GM21423 (cell line): ENCODE results near the gene LAMA5.

ENCODE experiments used
- ATAC-seq: cut with Tn5 transposase; IDR thresholded peaks from one replicate; pipeline ENCODE4 v1.9.1; 2021; ENCODE audit warnings: mild to moderate bottlenecking, moderate library complexity; ENCODE audit not compliant: unreplicated experiment

Gene LAMA5

DNA sequence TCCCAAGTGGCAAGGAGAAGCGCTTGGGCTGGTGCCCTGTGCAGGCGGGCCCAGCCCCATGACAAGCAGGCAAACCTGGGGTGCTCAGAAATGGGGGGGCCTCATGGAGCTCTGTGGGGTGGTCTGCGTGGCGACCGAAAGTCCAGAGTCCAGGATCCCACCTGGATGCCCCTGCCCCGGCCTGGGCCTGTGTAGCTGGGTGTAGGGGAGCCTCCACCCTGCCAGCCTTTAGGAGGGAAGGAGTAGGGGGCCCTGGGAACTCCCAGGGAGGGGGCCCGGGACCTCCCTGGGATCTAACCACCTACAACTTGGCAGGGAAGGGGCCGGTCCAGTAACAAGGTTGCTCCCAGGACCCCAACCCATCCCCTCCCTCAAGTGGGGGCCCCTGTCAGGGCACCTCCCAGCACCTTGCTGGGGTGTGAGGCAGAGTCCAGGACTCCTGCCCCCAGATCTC, 4.5 kb upstream of the LAMA5 start:
- ATAC-seq, result no peak

DNA sequence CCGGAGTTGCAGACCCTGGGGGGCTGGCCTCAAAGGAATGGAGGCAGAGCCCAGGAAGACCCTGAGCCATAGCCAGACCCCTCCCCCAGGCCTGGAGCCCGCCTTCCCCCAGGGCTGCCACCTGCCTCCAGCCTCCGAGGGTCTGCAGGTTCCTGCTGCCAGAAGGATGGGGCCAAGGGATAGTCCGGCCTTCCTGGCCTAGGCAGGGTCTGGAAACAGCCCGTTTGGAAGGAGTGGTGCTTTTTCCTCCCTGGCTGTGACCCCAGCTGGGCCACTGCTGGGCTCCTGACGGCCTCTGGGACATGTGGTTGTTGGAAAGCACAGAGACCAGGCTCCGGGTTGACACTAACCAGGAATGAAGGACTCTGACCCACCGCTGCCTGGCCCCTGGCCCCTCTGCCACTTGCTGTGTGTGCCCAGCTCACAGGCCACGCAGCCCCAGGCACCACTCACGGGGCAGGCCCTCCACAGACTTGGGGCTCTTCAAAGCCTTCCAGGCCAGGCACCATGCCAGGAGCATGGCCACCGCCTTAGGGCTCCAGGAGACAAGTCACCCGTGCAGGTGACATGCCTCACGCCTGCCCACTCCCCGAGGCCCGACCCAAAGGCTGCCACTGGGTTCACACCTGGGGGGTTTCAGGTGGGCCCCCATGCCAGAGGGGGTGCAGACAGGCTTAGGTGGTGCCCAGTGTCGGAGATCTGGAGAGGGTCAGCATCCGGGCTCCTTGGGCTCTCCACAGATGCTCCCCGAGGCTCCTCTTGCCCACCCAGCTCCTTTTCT, 3.9 kb upstream of the LAMA5 start:
- no peak for ATAC-seq

DNA sequence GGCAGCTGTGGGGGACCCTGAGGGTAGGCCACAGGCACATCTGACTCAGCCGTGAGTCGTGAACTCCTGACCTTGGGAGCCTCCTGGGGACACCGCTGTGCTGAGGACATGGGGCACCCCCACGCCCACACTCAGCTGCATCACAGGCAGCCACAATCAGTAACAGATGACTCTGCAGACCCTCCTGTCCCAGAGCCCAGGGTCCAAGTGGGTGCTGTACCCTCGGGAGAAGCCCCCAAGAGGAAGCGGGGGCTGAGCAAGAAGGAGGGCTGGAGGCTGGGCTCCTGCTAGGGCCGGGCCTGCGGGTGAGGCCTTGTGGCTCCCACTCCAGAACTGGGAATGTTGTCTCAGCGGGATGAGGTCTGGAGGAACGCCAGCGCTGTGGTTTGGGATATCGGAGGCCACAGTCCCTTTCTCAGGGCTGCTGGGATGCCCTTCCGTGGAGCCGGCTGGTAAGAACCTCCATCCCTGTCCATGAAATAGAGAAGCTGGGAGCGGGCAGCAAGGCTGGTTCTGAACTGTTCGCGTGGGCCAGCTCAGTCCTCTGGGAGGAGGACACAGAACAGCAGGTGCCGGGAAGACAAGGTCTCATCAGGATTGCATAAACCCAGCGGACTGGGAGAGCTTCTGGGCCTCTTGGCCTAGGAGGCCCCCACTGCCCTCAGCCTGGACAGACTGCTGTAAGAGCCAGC, 3.1 kb upstream of the LAMA5 start:
- ATAC-seq, result no peak

DNA sequence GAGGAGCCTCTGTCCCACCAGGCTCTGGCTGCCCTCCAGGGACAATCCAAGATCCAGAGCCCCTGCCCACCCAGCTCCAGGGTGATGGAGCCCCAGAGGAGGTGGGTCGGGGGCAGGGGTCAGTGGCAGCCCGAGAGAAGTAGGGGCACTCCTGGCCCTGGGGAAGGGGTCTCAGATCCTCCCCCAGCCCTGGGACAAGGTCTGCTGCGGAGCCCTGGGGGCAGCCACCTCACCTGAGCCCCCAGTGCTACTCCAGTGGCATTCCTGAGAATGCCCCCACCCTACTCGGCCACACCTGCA, 2.7 kb upstream of the LAMA5 start:
- ATAC-seq, result no peak

DNA sequence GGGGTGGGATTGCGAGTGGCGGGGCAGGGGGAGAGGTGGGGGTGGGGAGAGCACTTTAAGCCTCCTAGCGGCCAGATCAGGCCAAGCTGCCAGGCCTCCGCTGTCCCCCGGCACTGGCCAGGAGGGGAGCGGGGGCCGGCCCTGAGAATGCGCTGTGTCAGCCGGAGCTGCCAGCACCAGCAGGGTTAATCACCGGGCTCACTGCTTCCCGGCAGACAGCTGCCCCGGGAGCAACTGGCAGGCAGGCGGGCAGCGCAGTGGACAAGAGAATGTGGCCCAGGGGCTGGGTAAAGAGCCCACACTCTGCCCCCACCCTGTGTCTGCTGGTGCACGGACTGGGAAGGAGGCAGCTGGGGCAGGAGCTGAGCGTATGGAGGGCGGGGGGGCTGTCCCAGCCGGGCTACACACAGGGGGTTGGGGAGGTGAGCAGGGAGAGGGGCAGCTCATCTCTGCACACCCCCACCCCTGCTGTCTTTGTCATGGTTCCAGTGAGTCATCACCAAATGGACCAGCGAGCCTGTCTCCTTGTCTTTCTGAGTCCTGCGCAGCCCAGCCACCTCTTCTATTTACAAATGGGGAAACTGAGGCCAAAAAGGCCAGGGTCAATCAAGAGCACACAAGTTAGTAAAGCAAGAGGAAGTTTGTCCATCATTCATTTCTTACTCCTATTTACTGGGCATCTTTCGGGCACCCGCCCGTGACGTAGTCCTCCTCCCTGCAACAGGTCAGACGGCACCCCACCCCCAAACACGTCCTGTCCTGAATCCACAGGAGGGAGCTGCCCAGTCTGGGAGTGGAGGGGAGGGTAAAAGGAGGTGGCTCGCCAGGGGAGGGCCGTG, 2.1 kb upstream of the LAMA5 start:
- no peak for ATAC-seq

DNA sequence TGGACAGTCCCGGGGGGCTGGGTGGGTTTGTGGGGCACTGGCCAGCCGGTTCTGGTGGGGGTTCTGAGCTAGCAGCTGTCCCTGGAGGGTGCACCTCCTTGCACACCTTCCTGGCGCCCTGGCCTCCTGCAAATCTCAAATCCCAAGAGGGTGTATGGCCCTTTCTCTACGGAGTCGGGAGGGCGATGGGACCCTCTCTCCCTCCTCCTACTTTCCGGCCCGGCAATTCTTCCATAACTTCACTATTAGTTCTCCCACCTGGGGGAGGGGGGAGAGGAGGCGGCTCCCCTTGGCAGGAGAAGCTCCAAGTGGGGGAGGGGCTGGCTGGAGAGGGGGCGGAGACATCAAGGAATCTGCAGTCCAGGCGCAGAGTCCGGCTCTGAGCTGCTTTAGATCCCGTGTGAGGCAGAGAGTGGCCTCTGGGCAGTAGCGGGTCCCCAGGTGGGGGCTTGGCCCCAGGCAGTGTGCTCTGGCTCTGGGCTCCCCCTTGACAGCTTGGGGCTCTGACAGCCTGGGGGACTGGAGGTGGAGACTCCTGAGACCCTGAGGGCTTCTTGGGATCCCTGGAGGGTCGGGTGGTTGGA, 1.4 kb upstream of the LAMA5 start:
- ATAC-seq, result no peak

DNA sequence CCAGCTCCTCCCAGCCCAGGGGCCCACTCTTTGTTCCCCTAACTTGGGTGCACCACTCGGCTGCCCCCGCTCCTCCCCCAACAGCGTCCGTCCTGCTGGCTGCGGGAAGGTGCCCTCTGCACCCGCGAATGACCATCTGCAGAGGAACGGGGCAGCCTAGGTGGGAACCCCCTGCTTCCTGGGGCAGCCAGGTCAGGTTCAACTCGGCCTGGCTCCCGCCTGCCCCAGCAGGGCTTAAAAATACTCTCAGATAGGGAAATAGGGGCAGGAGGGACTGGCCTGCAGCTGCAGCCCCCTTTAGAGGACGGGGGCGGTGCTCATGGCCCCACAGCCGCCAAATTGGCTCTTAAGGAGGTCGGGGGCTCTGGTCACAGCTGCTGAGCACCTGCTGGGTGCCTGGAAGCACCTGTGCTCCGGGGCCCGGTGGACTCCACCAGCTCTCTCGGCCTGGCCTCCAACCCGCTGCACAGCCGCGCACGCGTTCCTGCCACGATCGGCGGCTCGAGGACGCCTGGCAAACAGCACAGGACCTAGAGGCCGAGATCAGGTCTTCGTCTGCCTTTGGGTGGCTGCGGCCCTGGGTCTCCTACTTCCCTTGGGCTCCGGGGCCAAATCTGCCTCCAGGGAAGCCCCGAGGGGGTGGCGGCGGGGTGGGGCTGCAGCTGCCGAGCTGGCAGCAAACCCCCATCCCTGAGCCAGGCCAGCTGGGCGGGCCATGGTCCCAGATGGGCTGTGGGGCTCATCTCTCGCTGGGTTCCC, 700 bp upstream of the LAMA5 start:
- ATAC-seq, result no peak

DNA sequence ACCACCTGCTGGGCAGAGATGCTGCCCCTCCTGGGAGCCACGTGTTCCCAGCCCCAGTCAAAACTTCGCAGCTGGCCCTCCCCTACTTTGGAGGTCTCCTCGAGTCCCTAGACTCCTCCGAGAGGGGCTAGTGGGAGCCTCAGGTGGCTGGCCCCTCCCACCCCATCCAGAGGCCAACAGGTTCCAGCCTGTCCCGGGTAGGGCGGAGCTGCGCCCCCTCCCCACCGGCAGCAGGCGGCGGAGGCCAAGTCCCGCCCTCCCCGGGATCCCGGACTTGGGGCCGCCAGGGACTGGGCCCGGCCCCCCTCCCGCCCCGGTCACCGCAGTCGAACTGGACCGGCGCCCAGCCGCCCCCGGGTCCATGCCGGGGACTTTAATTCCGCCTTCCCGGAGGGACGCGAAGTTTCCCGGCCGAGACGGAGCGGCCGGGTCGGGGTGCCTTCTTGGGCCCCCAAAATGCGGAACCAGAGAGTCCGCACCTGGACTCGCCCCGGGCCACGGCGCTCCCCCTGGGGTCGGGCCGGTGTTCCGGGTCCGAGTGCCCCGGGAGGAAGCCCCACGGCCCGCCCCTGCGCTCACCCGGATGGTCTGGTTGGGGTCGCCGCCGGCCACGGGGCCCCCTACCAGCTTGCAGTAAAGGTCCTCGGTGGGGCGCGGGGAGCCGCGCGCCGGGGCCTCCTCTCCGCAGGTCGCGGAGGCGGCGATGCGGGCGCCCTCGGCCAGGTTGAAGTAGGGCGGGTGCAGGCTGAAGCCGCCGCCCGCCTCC, 559 bp downstream of the LAMA5 start:
- no peak for ATAC-seq

DNA sequence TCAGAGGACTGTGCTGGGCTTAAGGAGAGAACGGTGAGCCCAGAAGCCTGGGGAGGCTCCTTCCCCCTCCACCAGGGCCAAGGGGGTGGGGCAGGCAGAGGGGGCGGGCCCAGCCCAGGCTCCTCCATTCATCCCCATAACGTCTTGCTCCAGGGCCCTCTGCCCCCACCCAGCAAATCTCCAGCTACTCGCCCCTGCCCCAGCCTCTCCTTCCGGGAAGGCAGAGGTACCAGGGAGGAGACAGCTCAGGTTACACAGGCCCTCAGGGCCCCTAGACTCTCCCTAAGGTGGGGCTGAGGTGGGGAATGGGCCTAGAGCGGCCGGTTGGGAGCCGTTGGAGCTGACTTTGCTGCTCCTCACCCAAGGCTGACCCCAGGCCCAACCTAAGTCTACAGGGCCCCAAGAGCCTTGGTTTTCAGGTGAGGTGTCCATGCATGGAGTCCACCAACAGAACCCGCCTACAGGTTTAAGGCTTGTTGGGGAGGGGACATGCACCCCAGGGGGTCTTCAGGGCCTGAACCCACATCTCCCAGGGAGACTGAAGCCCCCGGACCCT, 1.2 kb downstream of the LAMA5 start:
- no peak for ATAC-seq

DNA sequence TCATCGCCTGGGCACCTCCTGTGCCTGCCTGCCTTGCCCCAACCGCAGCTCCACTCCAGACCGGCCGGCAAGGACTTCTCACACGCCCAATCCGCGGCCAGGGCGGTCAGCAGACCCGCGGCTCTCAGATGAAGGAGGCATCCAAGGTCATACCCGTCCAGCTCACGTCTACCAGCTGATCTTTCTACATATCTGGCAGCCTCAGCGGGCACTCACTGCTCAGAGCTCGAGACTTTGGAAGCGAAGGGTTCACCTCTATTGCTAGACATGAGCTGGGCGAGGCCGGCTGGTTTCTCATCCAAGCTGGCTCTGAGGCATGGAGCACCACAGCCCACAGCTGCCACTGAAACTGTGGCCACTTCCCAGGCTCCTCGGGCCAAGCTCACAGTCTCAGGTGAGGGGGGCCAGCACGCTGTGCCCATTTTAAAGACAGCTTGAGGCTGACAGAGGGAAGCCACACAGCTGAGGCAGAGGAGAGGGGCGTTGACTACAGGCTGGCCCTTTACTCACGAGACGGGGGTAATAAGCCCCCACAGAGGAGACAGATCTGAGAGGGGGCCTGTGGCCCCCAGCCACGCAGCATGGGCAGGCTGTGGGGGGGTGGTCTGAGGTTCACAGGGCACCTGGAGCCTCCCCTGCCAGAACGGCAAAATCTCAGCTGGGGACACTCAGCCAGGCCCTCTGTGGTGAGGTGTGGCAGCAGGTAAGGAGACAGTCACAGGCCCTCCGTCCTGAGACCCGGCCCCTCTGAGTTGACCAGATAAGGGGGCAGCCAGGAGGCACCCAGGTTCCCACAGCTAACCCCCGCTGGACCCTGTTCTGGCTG, 2.0 kb downstream of the LAMA5 start:
- no peak for ATAC-seq

DNA sequence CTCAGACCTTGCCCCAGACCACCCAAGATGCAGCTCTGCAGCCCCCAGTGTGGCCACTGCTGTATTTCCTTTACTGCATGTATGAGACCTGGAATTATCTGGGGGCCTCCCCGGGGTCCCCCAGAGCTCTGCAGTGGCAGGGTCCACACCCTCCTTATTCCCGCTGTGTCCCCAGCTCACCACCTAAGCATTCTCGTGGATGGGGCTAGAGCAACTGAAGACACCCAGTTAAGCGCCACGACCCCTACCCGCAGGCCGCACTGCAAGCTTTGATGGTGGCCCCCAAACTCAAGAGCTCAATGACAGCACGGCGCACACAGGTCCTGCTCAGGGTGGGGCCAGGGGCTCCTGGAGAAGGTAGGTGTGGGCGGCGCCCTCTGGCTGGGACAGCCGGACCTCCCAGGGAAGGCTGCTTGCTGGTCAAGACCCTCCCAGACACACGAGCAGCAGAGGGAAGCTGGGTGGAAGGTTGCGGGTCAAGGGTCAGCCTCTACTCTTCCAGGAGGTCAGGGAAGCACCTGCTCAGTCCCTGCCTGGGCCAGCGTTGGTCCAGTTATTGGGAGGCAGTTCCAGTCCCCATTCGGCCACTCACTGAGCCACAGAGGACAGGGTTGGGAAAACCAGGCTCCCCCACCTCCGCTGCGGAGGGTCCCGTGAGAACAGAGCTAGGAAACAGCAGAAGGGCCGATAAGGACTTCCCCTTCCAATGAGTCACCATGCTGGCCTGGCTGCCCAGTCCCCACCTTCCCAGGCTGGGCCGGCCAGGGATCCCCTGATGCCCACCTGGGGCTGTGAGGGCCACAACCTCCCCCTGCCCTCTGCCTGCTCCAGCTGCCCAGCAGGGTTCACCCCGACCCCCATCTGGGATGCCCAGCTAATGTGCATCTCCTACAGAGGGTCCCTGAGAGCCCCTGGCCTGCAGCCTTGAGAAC, 2.9 kb downstream of the LAMA5 start:
- no peak for ATAC-seq

DNA sequence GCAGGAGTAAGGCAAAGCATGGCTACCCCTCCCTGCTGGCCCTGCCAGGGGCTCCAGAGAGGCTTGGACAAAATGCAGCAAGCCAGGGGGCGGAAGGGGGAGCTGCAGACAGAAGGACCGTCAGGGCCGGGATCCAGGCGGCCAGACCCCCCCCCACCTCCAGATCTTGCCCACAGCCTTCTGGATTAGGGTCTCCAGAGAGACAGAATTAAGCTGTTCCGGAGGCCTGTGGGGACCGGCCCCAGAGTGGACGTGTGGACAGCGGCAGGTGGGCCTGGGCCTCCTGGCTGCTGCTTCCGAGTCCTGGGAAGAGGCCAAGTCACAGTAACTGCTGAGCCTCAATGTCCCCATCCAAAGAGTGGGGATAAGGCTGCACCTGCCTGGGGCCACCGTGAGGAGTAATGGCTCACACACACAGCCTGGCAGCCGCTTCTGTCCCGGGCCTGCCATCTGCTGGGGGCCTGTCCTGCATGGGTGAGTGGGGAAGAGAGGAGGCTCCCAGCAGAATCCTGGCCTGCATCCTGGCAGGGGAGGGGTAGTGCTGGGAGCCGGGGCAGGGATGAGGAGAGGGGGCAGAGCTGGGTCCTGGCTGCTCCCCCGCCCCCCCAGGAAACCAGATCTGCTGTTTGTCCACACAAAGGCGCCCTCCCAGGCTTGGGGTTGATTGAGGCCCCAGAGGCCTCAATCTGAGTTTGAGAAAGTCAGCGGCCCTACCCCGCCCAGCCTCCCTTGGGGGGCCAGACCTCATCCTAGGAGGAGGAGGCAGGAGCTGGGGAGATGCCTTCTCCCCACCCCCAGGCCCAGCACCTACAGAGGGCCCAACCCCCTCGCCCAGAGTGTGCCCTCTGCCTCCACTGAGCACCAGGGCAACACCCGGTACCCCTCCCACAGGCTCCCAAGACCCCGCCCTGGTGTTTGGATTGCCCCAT, 3.9 kb downstream of the LAMA5 start:
- ATAC-seq, result no peak

DNA sequence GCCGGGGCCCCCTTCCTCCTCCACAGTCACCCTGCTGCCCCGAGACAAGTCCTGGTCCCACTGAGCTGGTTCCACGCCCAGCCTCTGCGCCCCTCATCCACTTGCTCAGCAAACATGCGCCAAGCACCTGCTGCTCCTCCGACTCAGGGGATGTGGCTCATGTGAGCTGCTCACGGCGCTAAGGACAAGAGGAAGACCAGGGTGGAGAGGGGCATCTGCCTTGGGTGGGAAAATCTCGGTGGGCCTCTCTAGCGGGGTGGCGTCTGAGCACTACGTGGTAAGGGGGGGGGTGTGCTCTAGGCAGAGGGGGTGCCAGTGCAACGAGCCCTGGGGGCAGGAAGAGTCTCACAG, 4.5 kb downstream of the LAMA5 start:
- ATAC-seq, result no peak

DNA sequence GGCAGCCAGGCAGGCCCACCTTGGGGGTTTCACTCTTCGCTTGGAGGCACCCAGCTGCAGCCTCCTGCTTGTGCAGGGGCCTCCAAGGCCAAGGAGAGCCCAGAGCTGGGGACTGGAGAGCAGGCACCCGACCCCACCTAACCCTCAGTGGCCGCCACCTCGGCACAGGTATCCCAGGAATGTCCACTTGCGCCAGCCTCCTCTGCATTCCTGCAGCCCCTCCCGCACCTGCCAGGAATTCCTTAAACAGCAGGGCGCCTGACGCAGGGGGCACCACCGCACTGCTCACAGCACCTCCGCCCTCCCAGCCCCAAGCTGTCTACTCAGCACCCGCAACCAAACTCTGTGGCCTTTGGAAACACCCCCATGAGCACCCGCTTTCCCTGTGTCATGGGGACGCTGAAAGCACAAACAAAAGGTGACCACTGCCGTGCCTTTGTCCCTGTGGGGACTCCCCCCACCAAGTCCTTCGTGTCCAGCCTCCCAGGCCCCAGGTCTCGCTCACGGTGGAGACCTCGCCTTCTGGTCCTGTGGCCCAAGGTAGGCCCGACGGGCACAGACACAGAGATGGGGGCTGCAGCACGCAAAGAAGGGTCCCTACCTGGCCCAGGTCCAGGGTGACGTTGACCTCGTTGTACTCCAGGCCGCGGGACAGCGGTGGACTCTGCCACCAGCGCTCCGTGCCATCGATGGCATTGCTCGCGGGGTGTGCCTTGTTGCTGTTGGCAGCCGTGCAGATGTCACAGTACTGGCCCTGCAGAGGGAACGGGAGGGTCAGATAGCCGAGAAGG, 5.1 kb downstream of the LAMA5 start:
- ATAC-seq, result no peak

DNA sequence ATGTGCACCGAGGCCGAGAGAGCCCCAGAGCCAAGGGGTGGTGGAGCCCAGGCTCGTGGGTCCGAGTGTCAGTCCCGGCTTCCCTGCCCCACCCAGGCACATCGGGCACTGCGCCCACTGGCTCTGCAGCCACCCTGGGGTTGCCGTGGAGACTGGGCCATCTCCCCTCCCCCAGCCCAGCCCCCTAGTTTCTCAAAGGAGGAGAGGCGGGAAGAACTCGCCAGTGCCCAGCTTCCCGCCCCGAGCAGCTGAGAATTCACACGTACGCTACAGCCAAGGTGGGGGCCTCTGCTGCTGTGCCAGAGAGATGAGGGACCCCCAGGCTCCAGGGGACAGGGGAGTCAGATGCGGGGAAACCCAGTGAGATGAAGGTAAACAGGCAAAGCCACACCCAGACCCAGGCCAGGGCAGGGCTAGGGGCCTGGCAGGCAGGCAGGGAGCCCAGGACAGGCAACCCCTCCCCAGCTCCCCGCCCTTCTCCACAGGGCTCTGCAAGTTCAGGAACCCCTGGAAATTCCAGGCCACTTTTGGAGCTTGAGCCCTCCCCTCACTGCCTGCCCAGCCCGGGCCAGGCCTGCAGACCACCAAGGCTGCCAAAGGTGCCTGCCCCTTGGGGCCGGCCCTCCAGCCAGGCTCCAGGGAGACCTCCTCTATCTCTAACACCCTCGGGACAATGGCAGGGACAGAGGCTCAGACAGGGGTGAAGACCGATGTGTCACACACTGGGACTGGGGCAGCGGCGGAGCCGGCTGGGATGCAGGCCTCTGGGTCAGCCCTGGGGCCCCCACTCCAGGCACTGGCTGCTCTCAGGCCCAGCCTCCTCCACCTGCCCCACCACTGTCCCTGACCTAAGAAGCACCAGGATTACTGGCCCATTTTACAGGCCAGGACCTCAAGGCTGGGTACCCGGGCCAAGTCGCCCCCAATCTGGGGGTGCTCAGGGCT, 6.0 kb downstream of the LAMA5 start:
- no peak for ATAC-seq
